Head of caudate nucleus (tissue), 42 donors: ENCODE results near the gene SEPTIN5.
"Not testable (repeated sequence)": the region's sequence is repeated elsewhere in the genome, so short reads cannot be mapped to it uniquely, and the experiment has no call there.

ENCODE experiments used
- DNase-seq, 42 donors: peaks; one replicate each; pipeline versions ENCODE4 v3.0.0 to v3.0.0-alpha.2; 2020 to 2021; ENCODE audit warnings: mixed read lengths in 7 of 42
- intact Hi-C: fragments of 100-400 bp; cut with DNase I; formaldehyde crosslinking; loops from one replicate; pipeline ENCODE4 v1.15.0; 2022

Gene SEPTIN5

DNA sequence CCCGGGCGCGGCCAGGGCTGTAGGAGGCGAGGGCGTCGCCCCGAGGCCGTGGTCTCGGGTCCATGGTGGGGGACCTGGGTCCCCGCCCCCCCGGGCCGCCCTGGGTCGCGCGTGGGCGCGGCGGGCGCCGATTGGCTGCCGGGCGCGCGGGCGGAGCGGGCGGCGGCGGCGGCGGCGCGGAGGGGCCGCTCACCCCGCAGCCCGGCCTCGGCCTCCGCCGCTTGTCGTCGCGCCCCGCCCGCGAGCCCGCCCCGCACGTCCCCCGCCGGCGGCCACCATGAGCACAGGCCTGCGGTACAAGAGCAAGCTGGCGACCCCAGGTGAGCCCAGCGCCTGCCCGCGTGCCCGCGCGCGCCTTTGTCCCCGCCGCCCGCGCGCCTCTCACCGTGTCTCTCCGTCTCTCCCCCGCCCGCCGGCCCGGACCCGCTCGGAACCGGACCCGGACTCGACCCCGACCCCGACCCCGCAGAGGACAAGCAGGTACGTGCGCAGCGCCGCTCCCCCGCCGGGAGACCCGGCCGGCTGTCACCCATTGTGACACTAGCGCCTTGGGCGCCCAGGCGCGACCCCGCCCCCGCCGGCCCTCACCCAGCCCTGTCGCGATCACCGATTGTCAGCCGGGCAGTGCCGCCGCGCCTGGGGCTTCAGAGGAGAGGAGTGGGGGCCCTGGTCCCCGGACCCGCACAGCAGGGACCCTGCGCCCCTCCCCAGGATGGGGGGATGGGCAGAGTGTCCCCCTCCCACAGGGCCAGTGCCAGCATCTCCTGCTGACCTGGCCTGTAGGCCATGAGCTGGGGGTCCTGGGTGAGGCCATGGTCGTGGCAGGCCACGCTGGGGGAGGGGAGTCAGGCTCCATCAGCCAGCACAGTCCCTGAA lies at the start of gene SEPTIN5:
Gene SEPTIN5 (plus strand): TSS at position 192 of the 876 bp plus-strand sequence. CDS start 86 bp downstream, at position 278.
- peak in 2 of 42 donors; percentile 21 to 53 for DNase-seq

DNA sequence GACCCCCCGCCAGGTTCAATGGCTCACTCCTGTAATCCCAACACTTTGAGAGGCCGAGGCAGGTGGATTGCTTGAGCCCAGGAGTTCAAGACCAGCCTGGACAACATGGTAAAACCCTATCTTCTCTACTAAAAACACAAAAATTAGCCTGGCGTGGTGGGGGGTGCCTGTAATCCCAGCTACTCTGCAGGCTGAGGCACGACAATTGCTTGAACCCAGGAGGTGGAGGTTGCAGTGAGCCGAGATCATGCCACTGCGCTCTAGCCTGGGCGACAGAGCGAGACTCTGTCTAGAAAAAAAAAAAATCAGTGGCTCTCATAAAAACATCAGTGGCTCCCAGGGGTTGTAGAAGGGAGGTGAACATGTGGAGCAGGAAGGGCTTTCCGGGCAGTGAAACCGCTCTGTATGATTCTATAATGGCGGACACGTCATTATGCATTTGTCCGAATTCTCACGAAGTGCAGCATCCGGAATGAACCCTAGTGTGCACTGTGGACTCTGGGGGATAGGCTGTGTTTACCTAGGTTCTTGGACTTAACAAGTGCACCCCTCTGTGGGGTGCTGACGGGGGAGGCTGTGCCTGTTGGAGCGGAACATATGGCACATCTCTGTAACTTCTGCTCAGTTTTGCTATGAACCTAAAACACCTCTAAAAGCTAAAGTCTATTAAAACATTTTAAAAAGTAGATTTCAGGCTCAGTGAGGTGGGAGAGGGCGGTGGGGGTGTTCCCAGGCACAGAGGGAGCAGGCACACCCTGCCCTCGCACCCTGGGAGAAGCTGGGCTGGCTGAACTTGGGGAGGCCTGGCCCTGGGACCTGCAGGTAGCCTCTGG lies 49.1 kb upstream of the SEPTIN5 start:
- peak in 2 of 42 donors; percentile 5 to 25 for DNase-seq
- intact Hi-C loops = no loop called here

More for the DNA sequence above, at the start of gene SEPTIN5:
- intact Hi-C loops = no loop called here

DNA sequence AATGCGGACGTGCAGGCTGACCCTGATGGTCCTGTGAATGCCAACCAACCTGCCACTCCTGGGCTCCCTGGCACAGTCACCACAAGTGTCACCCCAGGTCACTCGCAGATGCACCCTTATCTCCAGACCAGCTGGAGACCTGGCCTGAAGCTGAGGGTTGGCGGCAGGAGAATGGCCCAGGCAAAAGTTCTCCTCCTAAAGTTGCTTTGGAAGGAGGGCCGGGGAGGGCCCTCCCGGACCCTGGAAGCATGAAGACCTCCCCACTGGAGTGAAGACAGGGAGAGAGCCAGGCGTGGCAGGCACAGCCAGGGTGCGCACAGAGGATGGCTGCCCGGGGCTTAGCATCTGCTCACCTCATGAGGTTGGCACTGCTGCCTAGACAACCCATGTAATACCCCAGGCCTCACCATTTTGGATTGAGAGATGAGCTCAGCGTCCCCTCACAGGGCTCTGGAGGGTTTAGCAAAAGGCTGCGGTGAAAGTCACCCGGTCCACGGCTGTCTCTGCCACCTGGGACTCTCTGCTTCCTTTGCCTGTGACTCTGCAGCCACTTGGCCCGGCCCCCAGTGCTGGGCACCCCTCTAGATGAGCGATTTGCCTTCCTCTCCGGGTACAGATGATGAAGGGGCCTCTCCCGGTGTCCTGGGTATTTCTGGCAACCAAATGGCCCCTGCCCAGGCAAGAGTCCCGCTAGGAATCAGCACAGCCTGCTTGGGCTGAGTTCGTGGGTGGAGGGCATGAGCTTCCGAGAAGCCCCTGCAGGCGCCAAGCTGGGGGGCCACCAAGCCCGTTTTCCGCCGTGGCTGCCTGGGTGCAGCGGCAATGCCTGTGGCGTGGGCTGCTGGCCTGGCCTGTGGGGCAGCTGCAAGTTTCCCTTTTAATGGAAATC lies 48.3 kb upstream of the SEPTIN5 start:
- peak in 3 of 42 donors; percentile 13 to 25 (median 18) for DNase-seq
- intact Hi-C loops = no loop called here

DNA sequence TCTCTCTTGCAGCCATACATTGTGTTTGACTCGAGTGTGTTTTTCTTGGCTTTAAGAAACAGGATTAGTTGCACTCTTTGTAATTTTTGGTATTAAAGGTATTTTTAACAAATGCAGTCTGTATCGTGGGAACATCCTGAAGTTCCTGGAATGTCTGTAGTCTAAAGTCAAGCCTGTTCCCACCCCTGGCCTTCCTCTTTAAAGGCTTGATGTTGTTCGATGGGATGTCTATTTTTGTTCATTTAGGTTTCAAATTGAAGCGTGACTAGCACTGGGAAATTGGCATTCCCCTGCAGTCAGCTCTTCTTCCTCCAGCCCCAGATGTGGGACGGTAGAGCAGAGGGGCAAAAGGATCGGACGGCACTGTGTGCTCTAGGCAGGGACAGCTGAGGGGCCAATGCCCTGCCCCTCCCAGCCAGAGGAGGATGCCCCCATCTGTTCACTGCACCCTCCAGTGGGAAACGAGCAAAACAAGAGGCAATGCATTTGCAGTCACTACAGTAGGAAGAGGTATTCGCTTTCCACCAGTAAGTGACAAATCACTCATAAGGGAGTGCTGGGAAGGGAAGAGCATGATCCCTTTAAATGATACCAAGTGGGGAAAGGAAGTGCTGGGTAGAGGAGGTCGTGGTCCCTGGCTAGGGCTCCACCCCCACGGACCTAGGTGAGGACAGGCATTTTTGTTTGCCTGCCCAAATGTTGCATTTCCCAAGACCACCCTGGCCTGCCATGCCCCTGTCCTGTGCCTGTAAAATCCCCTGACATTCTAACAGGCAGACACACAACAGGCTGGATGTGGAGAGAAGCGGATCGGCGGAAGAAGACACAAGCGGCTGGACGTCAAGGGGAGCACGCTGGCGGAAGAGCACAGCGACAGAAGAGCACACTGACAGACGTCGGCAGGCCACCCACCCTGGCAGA lies 47.4 kb upstream of the SEPTIN5 start:
- intact Hi-C loops = no loop called here
- peak in 1 of 42 donors; percentile 16 for DNase-seq

DNA sequence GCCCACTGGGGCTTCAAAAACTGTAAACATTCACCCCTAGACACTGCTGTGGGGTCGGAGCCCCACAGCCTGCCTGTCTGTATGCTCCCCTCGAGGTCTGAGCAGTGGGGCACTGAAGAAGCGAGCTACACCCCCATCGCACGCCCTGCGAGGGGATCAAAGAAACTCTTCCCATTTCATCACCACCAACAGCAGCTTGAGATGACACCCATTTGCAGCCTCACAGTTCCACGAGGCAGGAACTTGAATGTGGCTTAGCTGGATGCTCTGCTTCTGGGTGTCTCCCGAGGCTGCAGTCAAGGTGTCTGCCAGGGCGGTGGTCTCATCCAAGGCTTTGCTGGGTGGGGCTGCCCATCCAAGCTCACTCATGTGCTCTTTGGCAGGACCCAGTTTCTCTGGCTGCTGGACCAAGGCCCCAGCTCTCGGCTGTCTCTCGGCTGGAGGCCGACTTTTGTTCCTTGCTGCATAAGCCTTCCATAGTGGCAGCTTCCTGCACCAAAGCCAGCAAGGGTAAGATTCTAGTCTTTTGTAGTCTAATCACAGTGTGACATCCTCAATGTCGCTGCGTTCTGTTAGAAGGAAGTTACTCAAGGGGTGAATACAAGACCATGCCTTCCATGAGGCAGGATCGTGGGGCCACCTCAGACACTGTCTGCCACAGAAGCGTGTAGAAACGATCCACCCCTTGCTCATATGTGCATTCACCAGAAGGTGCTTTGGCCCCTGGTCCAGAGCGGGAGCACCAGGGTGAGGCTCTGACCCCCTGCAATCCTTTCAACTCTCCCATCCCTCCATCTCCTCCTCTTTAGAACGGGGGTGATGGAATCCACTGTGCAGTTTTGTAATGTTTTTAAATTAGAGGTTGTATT lies 46.2 kb upstream of the SEPTIN5 start:
- intact Hi-C loops = no loop called here

DNA sequence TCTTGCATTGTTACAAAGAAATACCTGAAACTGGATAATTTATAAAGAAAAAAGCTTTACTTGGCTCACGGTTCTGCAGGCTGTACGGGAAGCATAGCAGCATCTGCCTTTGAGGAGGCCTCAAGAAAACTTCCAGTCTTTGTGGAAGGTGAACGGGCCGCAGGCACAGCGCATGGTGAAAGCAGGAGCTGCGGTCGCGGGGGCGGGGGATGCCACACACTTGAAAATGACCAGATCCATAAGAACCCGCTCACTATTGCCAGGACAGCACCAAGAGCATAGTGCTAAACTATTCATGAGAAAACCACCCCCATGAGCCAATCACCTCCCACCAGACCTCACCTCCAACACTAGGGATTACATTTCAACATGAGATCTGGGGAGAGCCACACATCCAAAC lies 45.6 kb upstream of the SEPTIN5 start:
- DNase-seq = peak in 1 of 42 donors; percentile 33
- intact Hi-C loops = no loop called here

More for the DNA sequence above, 46.2 kb upstream of the SEPTIN5 start:
- peak in 1 of 42 donors; percentile 26 for DNase-seq

DNA sequence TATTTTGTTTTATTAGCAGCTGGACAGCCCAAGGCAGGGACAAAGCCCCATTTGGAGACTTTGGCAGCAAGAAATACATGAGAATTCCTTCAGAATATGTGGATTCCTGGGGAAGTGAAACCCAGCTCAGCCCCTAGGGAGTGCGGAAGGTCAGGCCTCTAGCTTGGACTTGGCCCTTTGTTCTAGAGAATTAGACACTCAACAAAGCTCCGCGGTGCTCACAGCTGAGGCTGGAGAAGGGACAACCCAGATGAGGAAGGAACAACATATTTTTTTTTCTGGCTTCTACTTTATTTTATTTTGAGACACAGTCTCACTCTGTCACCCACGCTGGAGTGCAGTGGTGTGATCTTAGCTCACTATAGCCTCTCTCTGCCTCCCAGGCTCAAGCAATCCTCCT lies 44.7 kb upstream of the SEPTIN5 start:
- intact Hi-C loops = no loop called here
- DNase-seq = peak in 1 of 42 donors; percentile 39

DNA sequence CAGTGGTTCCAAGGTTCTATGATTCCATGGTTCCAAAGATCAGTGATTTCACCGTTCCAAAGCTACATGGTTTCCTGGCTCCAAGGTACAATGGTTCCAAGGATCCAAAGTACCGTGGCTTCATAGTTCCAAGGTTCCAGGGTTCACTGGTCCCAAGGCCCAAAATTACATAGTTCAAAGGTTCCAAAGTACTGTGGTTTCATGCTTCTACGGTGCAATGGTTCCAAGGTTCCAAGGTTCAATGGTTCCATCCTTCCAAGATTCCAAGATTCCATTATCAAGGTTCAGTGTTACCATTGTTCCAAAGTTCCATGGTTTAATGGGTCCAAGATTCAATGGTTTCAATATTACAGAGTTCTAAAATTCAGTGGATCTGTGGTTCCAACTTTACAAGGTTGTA lies 43.0 kb upstream of the SEPTIN5 start:
- DNase-seq = no peak
- intact Hi-C loops = no loop called here

DNA sequence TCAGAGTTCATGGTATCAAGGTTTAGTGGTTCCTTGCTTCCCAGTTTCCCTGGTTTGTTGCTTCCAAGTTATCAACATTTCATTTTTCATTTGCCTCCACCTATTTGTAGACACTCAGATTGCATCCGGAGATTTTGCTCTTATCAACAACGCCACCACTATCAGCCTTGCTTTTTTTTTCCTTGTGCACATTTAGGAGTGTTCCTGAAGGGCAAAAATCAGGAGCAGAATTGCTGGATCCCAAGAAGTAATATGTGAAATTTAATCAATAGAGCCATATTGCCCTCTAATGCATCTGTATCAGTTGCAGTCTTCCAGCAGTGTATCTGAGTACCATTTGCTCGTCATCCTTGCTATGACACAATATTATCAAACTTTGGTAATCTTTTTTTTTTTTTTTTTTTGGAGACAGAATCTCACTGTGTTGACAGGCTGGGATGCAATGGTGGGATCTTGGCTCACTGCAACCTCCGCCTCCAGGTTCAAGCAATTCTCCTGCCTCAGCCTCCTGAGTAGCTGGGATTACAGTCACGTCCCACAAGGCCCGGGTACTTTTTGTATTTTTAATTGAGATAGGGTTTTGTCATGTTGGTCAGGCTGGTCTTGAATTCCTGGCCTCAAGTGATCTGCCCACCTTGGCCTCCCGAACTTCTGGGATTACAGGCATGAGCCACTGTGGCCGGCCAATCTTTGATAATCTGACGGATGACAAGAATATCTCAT lies 42.1 kb upstream of the SEPTIN5 start:
- intact Hi-C loops = no loop called here
- peak in 1 of 42 donors; percentile 16 for DNase-seq

DNA sequence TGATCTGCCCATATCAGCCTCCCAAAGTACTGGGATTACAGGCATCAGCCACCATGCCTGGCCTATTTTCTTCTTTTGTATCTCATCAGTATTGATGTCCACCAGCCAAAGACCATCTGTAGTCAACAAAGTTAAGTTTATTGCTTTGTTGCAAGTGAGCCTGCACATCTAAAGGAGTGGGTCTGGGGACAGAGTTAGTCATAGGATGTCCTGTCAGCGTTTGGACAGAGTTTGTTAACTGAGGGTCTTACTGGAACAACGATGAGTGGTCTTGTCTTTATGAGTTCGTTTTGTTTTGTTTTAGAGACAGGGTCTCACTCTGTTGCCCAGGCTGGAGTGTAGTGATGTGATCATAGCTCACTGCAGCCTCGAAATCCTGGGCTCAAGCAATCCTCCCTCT lies 40.6 kb upstream of the SEPTIN5 start:
- DNase-seq = no peak
- intact Hi-C loops = no loop called here

DNA sequence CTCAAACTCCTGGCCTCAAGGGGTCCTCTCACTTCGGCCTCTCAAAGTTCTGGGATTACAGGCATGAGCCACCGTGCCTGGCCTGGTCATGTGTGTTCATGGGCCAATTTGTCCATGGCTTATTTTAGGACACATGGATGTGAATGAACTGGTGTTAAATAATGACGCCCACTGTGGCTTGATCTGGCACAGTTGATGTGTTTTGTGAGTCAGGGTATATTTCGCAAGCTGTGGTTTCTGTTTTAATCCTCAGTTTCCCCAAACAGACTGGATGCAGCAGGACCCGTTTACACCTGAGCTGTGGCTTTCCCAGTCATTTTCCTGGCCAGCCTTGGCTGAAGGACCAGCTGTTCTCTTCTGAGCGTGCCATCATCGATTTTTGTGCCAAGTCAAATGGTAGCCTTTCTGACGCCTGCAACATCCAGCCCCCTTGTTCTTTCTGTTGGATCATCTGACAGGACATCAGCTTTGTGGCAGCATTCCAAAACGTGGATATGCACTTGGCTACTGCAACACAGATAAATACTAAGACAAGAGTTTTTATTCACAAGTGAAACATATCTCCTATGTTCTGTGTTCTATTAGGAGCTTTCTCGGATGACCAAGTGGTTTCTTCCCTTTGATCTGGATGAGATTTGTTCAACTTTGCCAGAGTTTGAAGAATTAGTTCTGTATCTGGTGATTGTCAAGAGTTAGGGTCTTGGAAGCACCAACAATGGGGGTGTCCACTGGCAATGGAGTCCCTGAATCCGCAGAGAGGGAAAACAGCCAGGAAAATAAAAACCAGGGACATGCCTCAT lies 40.0 kb upstream of the SEPTIN5 start:
- intact Hi-C loops = no loop called here
- peak in 1 of 42 donors; percentile 12 for DNase-seq

DNA sequence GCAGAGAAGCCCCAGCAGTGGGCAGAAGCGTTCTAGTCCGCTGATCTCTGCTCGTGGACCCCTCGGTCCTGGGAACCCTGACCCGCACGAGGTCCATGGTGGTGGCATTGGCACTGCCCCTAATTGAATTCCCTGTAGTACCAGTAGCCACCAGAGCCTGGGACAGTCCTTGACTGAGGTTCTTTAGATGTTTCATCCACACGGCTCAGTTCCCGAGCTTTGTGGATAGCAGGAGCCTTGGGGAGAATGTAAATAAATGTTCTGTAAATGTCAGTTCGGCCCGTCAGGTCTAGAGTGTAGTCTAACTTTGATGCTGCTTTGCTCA lies 39.4 kb upstream of the SEPTIN5 start:
- intact Hi-C loops = no loop called here
- peak in 1 of 42 donors; percentile 32 for DNase-seq

DNA sequence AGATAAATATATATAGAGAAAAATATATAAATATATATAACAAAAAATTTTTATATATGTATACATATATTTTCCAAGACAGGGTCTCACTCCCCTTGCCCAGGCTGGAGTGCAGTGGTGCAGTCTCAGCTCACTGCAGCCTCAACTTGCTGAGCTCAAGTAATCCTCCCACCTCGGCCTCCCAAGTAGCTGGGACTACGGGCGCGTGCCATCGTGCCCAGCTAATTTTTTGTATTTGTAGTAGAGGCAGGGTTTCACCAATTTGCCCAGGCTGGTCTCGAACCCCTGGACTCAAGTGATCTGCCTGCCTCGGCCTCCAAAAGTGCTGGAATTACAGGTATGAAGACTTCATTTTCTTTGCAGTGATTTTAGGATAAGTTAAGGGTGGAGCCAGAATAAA lies 38.9 kb upstream of the SEPTIN5 start:
- peak in 1 of 42 donors; percentile 10 for DNase-seq
- intact Hi-C loops = no loop called here

DNA sequence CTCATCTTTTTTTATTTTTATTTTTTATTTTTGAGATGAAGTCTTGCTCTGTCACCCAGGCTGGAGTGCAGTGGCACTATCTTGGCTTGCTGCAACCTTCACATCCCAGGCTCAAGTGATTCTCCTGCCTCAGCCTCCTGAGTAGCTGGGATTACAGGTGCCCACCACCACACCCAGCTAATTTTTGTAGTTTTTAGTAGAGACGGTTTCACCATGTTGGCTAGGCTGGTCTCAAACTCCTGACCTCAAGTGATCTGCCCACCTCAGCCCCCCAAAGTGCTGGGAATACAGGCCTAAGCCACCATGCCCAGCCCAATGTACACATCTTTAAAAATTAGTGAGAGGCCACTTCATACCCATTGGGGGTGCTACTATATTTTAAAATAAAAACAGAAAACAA lies 37.9 kb upstream of the SEPTIN5 start:
- DNase-seq, intact Hi-C loops: not testable (repeated sequence)

DNA sequence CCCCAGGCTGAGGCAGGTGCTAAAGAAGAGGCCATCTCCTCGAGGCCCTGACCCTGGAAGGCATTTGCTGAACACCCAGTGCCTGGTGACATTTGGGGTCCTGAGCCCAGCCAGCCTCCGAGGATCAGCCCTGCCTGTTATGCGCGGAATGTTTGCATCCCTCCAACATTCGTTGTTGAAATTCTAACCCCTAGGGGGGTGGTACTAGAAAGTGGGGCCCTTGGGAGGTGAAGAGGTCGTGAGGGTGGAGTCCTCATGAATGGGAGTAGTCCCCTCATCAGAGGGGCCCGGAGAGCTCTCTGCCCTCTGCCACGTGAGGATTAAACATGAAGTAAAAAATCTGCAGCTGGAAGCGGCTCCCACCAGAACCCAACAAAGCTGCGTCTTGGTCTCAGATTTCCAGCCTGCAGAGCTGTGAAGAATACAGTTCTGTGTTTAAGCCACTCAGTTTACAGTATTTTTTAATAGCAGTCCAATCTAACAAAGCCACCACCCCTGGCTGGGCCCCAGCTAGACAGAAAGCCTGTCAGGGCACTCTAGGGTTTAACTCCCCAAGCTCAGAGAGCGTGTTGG lies 35.3 kb upstream of the SEPTIN5 start:
- intact Hi-C loops = no loop called here
- peak in 2 of 42 donors; percentile 19 to 20 for DNase-seq
